ENCODE data around the gene TRIM8. TPM values are rescaled to one million over a fixed set of nuclear protein-coding genes. Genes with fewer than 3 reads are reported as not detected.

TRIM8 gene
- total and polyA plus RNA-seq, 2 of the 4 experiments (the other 2 are of a cell fraction) = 25.5 to 126 TPM

DNA sequence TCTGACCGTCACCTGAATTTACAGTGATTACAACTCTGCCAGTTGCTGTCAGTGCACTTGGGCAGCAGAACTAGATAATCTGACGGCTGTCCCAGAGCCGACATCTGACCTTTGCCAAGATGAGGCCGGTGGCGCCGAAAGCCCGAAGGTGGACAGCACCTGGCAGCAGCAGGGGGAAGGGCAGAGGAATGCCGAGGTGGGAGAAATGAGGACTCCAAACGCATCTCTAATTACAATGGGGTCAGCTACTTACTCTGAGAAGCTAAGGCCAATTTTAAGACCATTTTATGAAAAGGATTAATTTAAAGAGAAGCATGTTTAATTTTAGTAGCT lies 33.8 kb downstream of the TRIM8 start:
- H3K4me3 ChIP-seq (ENCODE audit: insufficient read depth, low read depth, low read length) = no peak overlapping the region
- H3K14ac ChIP-seq (replicated peaks; ENCODE audit: low read depth, low read length) = no peak overlapping the region; the same call in 1 of the 2 replicates
- CTCF ChIA-PET = interaction anchor here (0.7 to 2.9 kb wide), 5 partner anchors 10 to 42 kb away, joined by 3 to 14 read pairs (median 4); partner anchors contain the start of genes ARL3 and SFXN2
- ATAC-seq (ENCODE audit: low read depth) = no peak
- dilution Hi-C loops (cut with HindIII; ENCODE audit: low sequenced_read_pairs, unreplicated experiment) (no loop called here), intact Hi-C loops (cut with micrococcal nuclease) (loop anchor here (2.0 kb wide), 1 partner anchor 35 kb away; no protein-coding TSS in a partner anchor), in situ Hi-C loops (cut with MboI; ENCODE audit: low sequenced_read_pairs) (no loop called here)
- no peak overlapping the region for H3K56ac ChIP-seq (ENCODE audit: extremely low read depth, insufficient read depth, low read length)
- peak overlapping the region; percentile 84 for H2BK20ac ChIP-seq (ENCODE audit: low read depth, low read length)
- peak overlapping the region; percentile 66 for H3K4ac ChIP-seq (ENCODE audit: low read depth, low read length)
- peaks cover 49% of the 10 kb centered on the region for H3K4me1 ChIP-seq (ENCODE audit: control insufficient read depth, insufficient read depth, low read length)
- no TSS peak for BruUV-seq (replicated peaks)
- H3K27ac ChIP-seq (ENCODE audit: insufficient read depth, low read length) = peak overlapping the region; percentile 99; the same call in 1 of the 2 replicates
- H2BK5ac ChIP-seq (ENCODE audit: low read depth, low read length, poor library complexity, severe bottlenecking) = no peak overlapping the region
- H3K4me2 ChIP-seq (ENCODE audit: low read depth, low read length) = no peak overlapping the region
- POLR2A ChIA-PET (ENCODE audit: unreplicated experiment) = no interaction called here
- peak overlapping the region; percentile 22 to 83; a peak in 2 of 4 replicates for H4K8ac ChIP-seq (ENCODE audit: low read depth in 2 of 2, low read length in 2 of 2)
- H3K9ac ChIP-seq (ENCODE audit: low read depth, low read length) = peak overlapping the region; percentile 52
- 80% methylated on average over 3 of the region's 9 CpGs; no CpG with 5 or more reads in 1 of the 2 experiments for whole genome bisulfite sequencing, 2 experiments (ENCODE audit: extremely low coverage in 2 of 2, insufficient read length in 1 of 2)
- no peak overlapping the region for H2AFZ ChIP-seq (replicated peaks; ENCODE audit: low read length, poor library complexity)
- peak overlapping the region; percentile 83 for H2AK5ac ChIP-seq (ENCODE audit: low read depth, low read length)
- peak overlapping the region; percentile 86; the same call in 1 of the 2 replicates for H3K18ac ChIP-seq (ENCODE audit: low read depth, low read length)
- H3K9me1 ChIP-seq (ENCODE audit: insufficient read depth, low read length) = peaks cover 27% of the 10 kb centered on the region
- peaks cover 9 to 50% of the 10 kb centered on the region in 2 experiments; a peak in 3 of 4 replicates for H3K79me1 ChIP-seq (ENCODE audit: low read depth in 1 of 2, low read length in 2 of 2)
- H2AK9ac ChIP-seq (replicated peaks; ENCODE audit: low read depth, low read length, poor library complexity) = no peak overlapping the region
- peaks cover 9% of the 10 kb centered on the region; the same call in 1 of the 2 replicates for H3K36me3 ChIP-seq (ENCODE audit: control insufficient read depth, insufficient read depth, low read length)
- no peaks in the 10 kb centered on the region for H4K20me1 ChIP-seq (ENCODE audit: insufficient read depth, low read length)
- peak overlapping the region; percentile 83 for H4K91ac ChIP-seq (ENCODE audit: insufficient read depth, low read depth, low read length)
- peak overlapping the region; percentile 85 for H2BK120ac ChIP-seq (ENCODE audit: low read depth, low read length)
- peak overlapping the region; percentile 79; the same call in 2 of the 3 replicates for H2BK15ac ChIP-seq (ENCODE audit: low read depth, low read length)
- peak overlapping the region; percentile 82; the same call in 1 of the 2 replicates for H4K5ac ChIP-seq (ENCODE audit: low read depth, low read length)
- no peaks in the 10 kb centered on the region for H3K27me3 ChIP-seq (ENCODE audit: control insufficient read depth, insufficient read depth, low read length)
- TF ChIP-seq BHLHE40 (IDR thresholded peaks at IDR 0.05; ENCODE audit: low read depth, low read length) = no peak
- no peaks in the 10 kb centered on the region for H3K9me3 ChIP-seq (ENCODE audit: control insufficient read depth, insufficient read depth, low read length)
- H3K23ac ChIP-seq (ENCODE audit: low read depth, low read length) = peak overlapping the region; percentile 82
- DNase-seq = no peak
